IMR-90 (cell line): Measurements from ENCODE around the gene ENDOU.

Source experiments
- CEBPB ChIP-seq: IDR thresholded peaks from 2 replicates; pipeline ENCODE4 v1.6.1; 2012; ENCODE audit warnings: low read depth, low read length, improper control_type of control experiment
- CHD1 ChIP-seq: IDR thresholded peaks from 2 replicates; pipeline ENCODE4 v1.6.1; 2012; ENCODE audit warnings: low read depth, low read length, improper control_type of control experiment
- ELK1 ChIP-seq: fragments of 150-350 bp; IDR thresholded peaks from 2 replicates; pipeline ENCODE4 v1.6.1; 2016; ENCODE audit warnings: low read depth, mild to moderate bottlenecking, low read length, moderate library complexity, borderline replicate concordance
- FOS ChIP-seq: fragments of 150-350 bp; IDR thresholded peaks from 2 replicates; pipeline ENCODE4 v1.6.1; 2016; ENCODE audit warnings: low read depth, low read length
- MAFK ChIP-seq: IDR thresholded peaks from 2 replicates; pipeline ENCODE4 v1.6.1; 2012; ENCODE audit warnings: low read depth, low read length, improper control_type of control experiment
- MXI1 ChIP-seq: IDR thresholded peaks from 2 replicates; pipeline ENCODE4 v1.6.1; 2012; ENCODE audit warnings: low read depth, mild to moderate bottlenecking, low read length, moderate library complexity, borderline replicate concordance
- NFE2L2 ChIP-seq: fragments of 150-350 bp; IDR thresholded peaks from 2 replicates; pipeline ENCODE4 v1.6.1; 2016; ENCODE audit warnings: low read depth, mild to moderate bottlenecking, low read length
- POLR2A ChIP-seq: IDR thresholded peaks from 2 replicates; pipeline ENCODE4 v1.6.1; 2012; ENCODE audit warnings: mild to moderate bottlenecking, low read depth, low read length
- RAD21 ChIP-seq: IDR thresholded peaks from 2 replicates; pipeline ENCODE4 v1.6.1; 2012; ENCODE audit warnings: low read length, improper control_type of control experiment
- RCOR1 ChIP-seq: IDR thresholded peaks from 2 replicates; pipeline ENCODE4 v1.6.1; 2012; ENCODE audit warnings: mild to moderate bottlenecking, low read length, improper control_type of control experiment; ENCODE audit not compliant: insufficient replicate concordance
- SMC3 ChIP-seq: fragments of 150-350 bp; IDR thresholded peaks from 2 replicates; pipeline ENCODE4 v1.6.1; 2016; ENCODE audit warnings: low read depth, mild to moderate bottlenecking, antibody characterized with exemption, low read length, moderate library complexity
- USF2 ChIP-seq: fragments of 150-350 bp; IDR thresholded peaks from 2 replicates; pipeline ENCODE4 v1.6.1; 2017; ENCODE audit warnings: mild to moderate bottlenecking, antibody characterized with exemption, low read length, low read depth
- TF ChIP-seq, protein P1 (sequence below): conservative IDR thresholded peaks from 2 replicates; pipeline ENCODE4 v1.5.1; 2012; ENCODE audit warnings: mild to moderate bottlenecking, low read depth, low read length, improper control_type of control experiment

DNA sequence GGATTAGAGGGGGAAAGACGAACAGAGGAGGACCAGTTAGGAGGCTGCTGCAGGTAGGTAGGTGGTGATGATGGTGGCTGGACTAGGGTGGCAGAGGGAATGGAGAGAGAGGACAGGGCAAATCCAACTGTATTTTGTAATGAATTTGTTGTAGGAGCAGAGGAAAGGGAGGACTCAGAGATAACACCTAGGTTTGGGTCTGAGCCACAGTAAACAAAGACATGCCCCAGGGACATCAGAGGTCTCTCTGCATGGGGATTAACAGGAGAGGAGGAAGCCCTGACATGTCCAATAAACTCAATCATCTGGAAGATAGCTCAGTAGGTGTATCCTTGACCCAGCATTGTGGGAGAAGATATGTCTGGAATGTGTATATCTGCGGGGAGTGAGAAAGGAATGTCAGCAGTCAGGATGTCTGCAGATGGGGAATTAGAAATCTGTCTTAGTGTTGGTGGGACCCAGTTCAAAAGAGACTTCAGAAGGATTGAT is 43.1 kb upstream of the ENDOU start:
- TF ChIP-seq POLR2A (no peak), FOS (no peak), MXI1 (no peak), RCOR1 (no peak), RAD21 (no peak), CHD1 (no peak), SMC3 (no peak), ELK1 (no peak), NFE2L2 (no peak), MAFK (no peak), USF2 (no peak), CEBPB (no peak)
- TF ChIP-seq, protein P1, sequence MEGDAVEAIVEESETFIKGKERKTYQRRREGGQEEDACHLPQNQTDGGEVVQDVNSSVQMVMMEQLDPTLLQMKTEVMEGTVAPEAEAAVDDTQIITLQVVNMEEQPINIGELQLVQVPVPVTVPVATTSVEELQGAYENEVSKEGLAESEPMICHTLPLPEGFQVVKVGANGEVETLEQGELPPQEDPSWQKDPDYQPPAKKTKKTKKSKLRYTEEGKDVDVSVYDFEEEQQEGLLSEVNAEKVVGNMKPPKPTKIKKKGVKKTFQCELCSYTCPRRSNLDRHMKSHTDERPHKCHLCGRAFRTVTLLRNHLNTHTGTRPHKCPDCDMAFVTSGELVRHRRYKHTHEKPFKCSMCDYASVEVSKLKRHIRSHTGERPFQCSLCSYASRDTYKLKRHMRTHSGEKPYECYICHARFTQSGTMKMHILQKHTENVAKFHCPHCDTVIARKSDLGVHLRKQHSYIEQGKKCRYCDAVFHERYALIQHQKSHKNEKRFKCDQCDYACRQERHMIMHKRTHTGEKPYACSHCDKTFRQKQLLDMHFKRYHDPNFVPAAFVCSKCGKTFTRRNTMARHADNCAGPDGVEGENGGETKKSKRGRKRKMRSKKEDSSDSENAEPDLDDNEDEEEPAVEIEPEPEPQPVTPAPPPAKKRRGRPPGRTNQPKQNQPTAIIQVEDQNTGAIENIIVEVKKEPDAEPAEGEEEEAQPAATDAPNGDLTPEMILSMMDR: no peak
